Heart left ventricle (tissue), 16 donors: ENCODE results near the gene PTPRE. TPM values are rescaled to one million over a fixed set of nuclear protein-coding genes. Genes with fewer than 3 reads are reported as not detected.
A peak's percentile ranks its signal among the peaks of the same experiment; 100 is the strongest.

Experiments used
- ATAC-seq, 4 donors: fragments of 200-7000 bp; cut with Tn5 transposase; one replicate each; pipeline ENCODE4 v1.9.1; 2020 to 2022; ENCODE audit warnings: moderate library complexity in 4 of 4, mild to moderate bottlenecking in 3 of 4, moderate number of reproducible peaks in 1 of 4
- DNase-seq, 5 donors: peaks; one replicate each; pipeline ENCODE4 v3.0.0-alpha.2; 2020
- H3K27ac ChIP-seq, 12 donors: fragments of 200-600 bp; sonication (generic) in 4 of 12; one replicate each; pipeline versions ENCODE4 v1.5.0 to v1.8.0; 2016 to 2022; ENCODE audit warnings: mild to moderate bottlenecking in 2 of 12
- H3K27me3 ChIP-seq, 9 donors: fragments of 200-600 bp; sonication (generic) in 2 of 9; one replicate each; pipeline versions ENCODE4 v1.5.1 to v1.8.0; 2016 to 2022; ENCODE audit warnings: mild to moderate bottlenecking in 3 of 9
- H3K36me3 ChIP-seq, 9 donors: fragments of 200-600 bp; sonication (generic) in 2 of 9; one replicate each; pipeline versions ENCODE4 v1.5.0 to v1.8.0; 2018 to 2022; ENCODE audit warnings: mild to moderate bottlenecking in 2 of 9
- H3K4me1 ChIP-seq, 12 donors: fragments of 200-600 bp; sonication (generic) in 4 of 12; one replicate each; pipeline versions ENCODE4 v1.5.0 to v1.8.0; 2016 to 2022; ENCODE audit warnings: mild to moderate bottlenecking in 3 of 12
- H3K4me3 ChIP-seq, 12 donors: fragments of 200-600 bp; sonication (generic) in 4 of 12; one replicate each; pipeline versions ENCODE4 v1.5.0 to v1.8.0; 2017 to 2022; ENCODE audit warnings: mild to moderate bottlenecking in 9 of 12, moderate library complexity in 4 of 12
- H3K9me3 ChIP-seq, 12 donors: fragments of 200-600 bp; sonication (generic) in 4 of 12; one replicate each; pipeline versions ENCODE4 v1.5.0 to v1.8.0; 2016 to 2022; ENCODE audit warnings: mild to moderate bottlenecking in 1 of 12
- POLR2A ChIP-seq, 2 donors: fragments of 450-650 bp; IDR thresholded peaks; one replicate each; pipeline ENCODE4 v1.6.1; 2017; ENCODE audit warnings: antibody characterized with exemption in 2 of 2, mild to moderate bottlenecking in 2 of 2, moderate library complexity in 2 of 2
- WGBS, 4 donors: extraction: QIAGEN DNeasy Blood & Tissue Kit in 2 of 4; methylation state at CpG; one replicate each; pipeline versions ENCODE4 v1.1.5 to v1.1.7; 2013 to 2018; 5-methylcytosine and 5-hydroxymethylcytosine counted together
- intact Hi-C, 10 donors: fragments of 100-400 bp; cut with DNase I; formaldehyde crosslinking; loops; one replicate each; pipeline versions ENCODE4 v1.11.1 to v1.14.2; 2022
- polyA plus RNA-seq, 2 donors: library from polyadenylated mRNA; stranded (reverse); fragments of 200-250 nt; gene quantifications; one replicate each; pipeline ENCODE4 v1.2.3, GENCODE V29; 2013
- total RNA-seq, 9 donors: library from RNA; depleted of rRNA in 2 of 9; stranded (reverse); fragments of >200 nt in 2 of 9; fragmentation: NEBNext Ultra II Directional in 3 of 9; extraction: Animal tissue kit (Norgen Biotek cat#: 25700) in 3 of 9; gene quantifications; one replicate each; pipeline versions ENCODE4 v1.1.0 to v1.2.4, GENCODE V29; 2016 to 2023
- TF ChIP-seq, protein P1 (sequence below), 12 donors: fragments of 200-600 bp; sonication (generic) in 4 of 12; IDR thresholded peaks; one replicate each; pipeline versions ENCODE4 v1.5.0 to v1.8.0; 2018 to 2022; ENCODE audit warnings: antibody characterized with exemption in 12 of 12, mild to moderate bottlenecking in 5 of 12
- donor health status: ischemic (EF 13 %, LVEDD 7.1; RV severe dilation, severe dysfunction).
- donor health status: healthy with polysubstance abuse.
- donor health status: DM: no; HTN: yes; CAD: no.
- donor health status: DM: no; HTN: no; CAD: no.
- donor health status: ischemic (EF 25% LVEDD 6.9; RV normal size, moderate dysfunction).
- donor health status: ischemic (EF 25% LVEDD 5.7; RV mildly dilated, moderate dysfunction).
- donor health status: healthy.
- donor health status: DM: yes; HTN: yes; CAD: no.
- donor health status: ischemic (EF 35%, LVEDD 5.7; RV mildly dilated, moderate dysfunction).
- donor health status: nonischemic (EF 11% LVEDD 7.7; RV severe dilation, severe dysfunction).
- donor health status: DM: yes; HTN: yes; CAD: no.
- donor health status: PGD.
- donor health status: ischemic (EF 29% LVEDD 5.4; RV normal size, mild dysfunction).
- donor health status: nonischemic (EF 23%, LVEDD 6.1; RV moderate dilation, normal function).

The PTPRE gene
- total and polyA plus RNA-seq, 11 donors = 6.9 to 55.0 (median 24.1) TPM

DNA sequence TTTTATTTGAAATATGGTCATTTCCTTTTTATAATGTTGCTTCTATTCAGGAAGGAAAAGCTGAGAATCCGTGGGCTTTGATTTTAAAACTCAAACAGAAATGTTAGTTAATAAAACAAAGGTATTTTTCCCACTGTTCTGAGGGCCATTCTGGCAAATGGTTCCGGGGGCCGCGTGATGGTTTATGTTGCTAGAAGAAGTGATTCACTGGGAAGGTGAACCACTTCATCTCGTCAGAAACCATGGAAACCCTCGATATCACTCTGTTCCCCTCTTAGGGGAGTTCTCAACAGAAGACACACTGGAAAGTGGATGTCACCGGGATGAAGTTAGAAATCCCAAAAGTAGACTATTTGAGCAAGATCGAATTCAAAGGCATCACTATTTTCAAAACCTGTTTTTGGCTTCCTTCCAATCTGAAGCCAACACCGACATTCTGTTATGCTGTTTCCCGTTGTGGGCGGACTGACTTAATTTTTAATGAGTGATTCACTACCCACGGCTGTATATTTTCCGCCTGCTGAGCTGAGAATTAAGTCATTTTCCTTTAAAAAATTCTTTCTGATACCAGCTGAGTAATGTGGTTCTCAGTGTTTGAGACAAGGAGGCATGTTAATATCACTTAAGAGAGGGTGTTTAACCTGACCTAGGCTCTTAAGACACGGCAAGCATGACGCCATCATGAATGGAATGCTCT, 84.1 kb downstream of the PTPRE start:
- intact Hi-C loops = no loop called here
- peak in 3 of 4 donors; percentile 49 to 77 (median 67) for ATAC-seq
- Histone ChIP-seq H3K27me3 (no peaks in the 10 kb centered on the region), H3K4me1 (peaks cover 3 to 68% (median 55%) of the 10 kb centered on the region in 12 donors), H3K27ac (peak overlapping the region in 11 of 12 donors; percentile 17 to 80 (median 59)), H3K4me3 (peak overlapping the region in 4 of 12 donors; percentile 3 to 22 (median 9)), H3K9me3 (no peaks in the 10 kb centered on the region), H3K36me3 (no peaks in the 10 kb centered on the region)
- no peak for DNase-seq
- 52 to 55% (median 53%) methylated on average over 15 of the region's 15 CpGs for WGBS, 4 donors
- TF ChIP-seq POLR2A (IDR thresholded peaks at IDR 0.05) = no peak
- TF ChIP-seq, protein P1, sequence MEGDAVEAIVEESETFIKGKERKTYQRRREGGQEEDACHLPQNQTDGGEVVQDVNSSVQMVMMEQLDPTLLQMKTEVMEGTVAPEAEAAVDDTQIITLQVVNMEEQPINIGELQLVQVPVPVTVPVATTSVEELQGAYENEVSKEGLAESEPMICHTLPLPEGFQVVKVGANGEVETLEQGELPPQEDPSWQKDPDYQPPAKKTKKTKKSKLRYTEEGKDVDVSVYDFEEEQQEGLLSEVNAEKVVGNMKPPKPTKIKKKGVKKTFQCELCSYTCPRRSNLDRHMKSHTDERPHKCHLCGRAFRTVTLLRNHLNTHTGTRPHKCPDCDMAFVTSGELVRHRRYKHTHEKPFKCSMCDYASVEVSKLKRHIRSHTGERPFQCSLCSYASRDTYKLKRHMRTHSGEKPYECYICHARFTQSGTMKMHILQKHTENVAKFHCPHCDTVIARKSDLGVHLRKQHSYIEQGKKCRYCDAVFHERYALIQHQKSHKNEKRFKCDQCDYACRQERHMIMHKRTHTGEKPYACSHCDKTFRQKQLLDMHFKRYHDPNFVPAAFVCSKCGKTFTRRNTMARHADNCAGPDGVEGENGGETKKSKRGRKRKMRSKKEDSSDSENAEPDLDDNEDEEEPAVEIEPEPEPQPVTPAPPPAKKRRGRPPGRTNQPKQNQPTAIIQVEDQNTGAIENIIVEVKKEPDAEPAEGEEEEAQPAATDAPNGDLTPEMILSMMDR (IDR thresholded peaks at IDR 0.05) = no peak

DNA sequence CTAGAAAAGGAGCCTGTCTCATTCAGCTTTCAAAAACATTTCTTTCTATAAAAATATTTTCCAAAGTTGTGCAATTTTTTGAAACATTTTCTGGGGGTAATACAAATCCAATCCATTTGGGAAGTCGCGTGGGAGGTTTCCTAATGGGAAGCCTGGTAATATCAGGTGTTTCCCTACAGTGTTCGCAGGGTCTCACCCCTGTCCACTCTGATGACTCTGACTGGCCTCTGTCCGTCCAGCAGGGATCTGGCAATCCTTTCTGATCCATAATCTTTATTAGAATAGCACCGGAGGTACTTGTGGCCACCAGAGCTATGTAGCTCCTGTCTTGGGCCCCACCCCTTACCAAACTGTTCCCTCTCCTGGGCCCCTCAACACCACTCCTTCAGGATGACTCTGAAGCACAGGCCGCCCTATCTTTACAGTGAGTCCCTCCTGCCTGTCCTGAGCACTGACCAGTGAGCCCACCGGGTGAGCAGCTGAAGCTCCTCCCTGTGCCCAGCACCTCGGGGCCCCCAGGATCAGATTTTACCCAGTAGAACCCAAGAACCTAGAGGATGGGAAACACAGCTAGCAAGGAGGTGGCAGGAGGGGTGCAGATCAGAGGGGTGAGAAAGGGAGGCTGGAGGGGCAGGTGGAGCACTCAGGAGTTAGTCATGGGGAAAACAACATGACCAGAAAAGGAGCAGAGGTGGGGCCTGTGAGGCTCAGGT, 84.8 kb downstream of the PTPRE start:
- WGBS, 4 donors = 59 to 76% (median 68%) methylated on average over 8 of the region's 8 CpGs
- TF ChIP-seq POLR2A (IDR thresholded peaks at IDR 0.05) = no peak
- TF ChIP-seq, protein P1 (IDR thresholded peaks at IDR 0.05) = no peak
- Histone ChIP-seq H3K27ac (peak overlapping the region in 11 of 12 donors; percentile 1 to 80 (median 59)), H3K27me3 (no peaks in the 10 kb centered on the region), H3K4me1 (peaks cover 3 to 68% (median 55%) of the 10 kb centered on the region in 12 donors), H3K9me3 (no peaks in the 10 kb centered on the region), H3K4me3 (peak overlapping the region in 3 of 12 donors; percentile 3 to 22 (median 6)), H3K36me3 (no peaks in the 10 kb centered on the region)
- intact Hi-C loops = no loop called here
- ATAC-seq (peak in 1 of 4 donors; percentile 28), DNase-seq (no peak)

DNA sequence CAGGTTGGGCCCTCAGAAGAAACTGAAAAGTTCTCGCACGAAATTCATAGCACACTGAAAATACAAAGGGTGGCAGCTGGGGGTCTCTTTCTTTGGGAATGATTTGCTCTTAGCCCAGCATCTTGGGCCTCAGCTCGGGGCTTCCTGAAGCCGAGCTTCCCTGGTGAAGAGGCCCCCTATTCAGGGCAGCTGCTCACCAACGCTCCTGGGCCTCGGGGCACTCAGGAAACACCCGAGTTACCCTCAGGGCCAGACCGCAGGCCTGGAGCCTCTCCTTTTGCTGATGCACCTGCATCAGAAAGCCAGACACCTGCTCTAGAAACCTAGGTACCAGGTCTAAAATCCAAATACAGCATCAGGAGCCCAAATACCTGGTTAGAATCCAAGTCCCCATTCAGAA, 85.5 kb downstream of the PTPRE start:
- TF ChIP-seq POLR2A (IDR thresholded peaks at IDR 0.05) = no peak
- TF ChIP-seq, protein P1 (IDR thresholded peaks at IDR 0.05) = no peak
- Histone ChIP-seq H3K4me1 (peaks cover 6 to 70% (median 55%) of the 10 kb centered on the region in 12 donors), H3K27me3 (no peaks in the 10 kb centered on the region), H3K27ac (peak overlapping the region in 3 of 12 donors; percentile 61 to 80 (median 77)), H3K36me3 (no peaks in the 10 kb centered on the region), H3K9me3 (no peaks in the 10 kb centered on the region), H3K4me3 (no peak overlapping the region)
- intact Hi-C loops = no loop called here
- DNase-seq (no peak), ATAC-seq (no peak)
- WGBS, 4 donors = 79 to 92% (median 87%) methylated on average over 7 to 8 of the region's 8 CpGs

DNA sequence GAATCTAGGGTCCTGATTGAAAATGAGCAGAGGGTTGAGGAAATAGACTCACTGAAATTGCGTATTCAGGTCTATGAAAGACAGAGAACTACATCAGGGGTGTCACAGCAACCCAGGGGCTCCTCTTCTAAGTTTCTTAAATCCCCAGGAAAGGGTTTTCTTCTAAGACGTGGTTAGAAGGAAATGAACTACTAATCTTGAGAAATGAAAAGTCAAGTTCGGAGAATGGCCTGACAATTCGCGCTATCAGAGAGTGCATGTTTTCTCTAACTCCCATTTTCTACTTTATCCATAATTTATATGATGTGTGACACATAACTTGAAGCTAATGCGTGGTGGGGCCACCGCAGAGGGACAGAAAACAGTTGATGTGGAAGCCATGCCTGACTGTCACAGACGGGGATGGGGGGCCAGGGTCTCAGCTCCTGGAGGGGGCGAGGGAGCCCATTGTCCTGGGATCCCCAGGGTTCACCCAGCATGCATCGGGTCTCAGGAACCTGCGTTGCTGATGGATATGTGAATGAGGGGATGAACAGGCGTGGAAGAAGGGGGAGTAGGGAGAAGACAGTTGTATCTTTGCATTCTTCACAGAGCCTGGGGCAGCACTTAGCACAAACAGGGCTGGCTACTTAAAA, 86.3 kb downstream of the PTPRE start:
- no peak for TF ChIP-seq POLR2A (IDR thresholded peaks at IDR 0.05)
- TF ChIP-seq, protein P1 (IDR thresholded peaks at IDR 0.05) = no peak
- Histone ChIP-seq H3K27me3 (no peaks in the 10 kb centered on the region), H3K27ac (no peak overlapping the region), H3K36me3 (no peaks in the 10 kb centered on the region), H3K9me3 (no peaks in the 10 kb centered on the region), H3K4me1 (peaks cover 7 to 70% (median 56%) of the 10 kb centered on the region in 12 donors), H3K4me3 (no peak overlapping the region)
- intact Hi-C loops = no loop called here
- 95 to 96% (median 95%) methylated on average over 12 of the region's 12 CpGs for WGBS, 4 donors
- ATAC-seq (no peak), DNase-seq (no peak)
